HL-60/S4 treated with retinoic acid at 250 ng/mL for 4 days and 3 days (cell line): ENCODE measurements around the gene ABHD16B.
"Not testable (repeated sequence)": the region's sequence is repeated elsewhere in the genome, so short reads cannot be mapped to it uniquely, and the experiment has no call there.

Source experiments
- in situ Hi-C: fragments of 300-500 bp; cut with MboI; formaldehyde crosslinking; loops from 2 replicates; pipeline ENCODE4 v1.7.0; 2022; ENCODE audit warnings: low sequenced_read_pairs

ABHD16B gene

GRCh38 chr20:63833776-63834490, 27.4 kb upstream of the ABHD16B start:
- in situ Hi-C loops: no loop called here

GRCh38 chr20:63834491-63834880, 26.8 kb upstream of the ABHD16B start:
- in situ Hi-C loops: no loop called here

- in situ Hi-C loops: no loop called here
Observed at GRCh38 chr20:63835021-63835858, 26.1 kb upstream of the ABHD16B start.

- in situ Hi-C loops: no loop called here
Observed at GRCh38 chr20:63836458-63837344, 24.6 kb upstream of the ABHD16B start.

GRCh38 chr20:63837479-63837878, 23.8 kb upstream of the ABHD16B start:
- in situ Hi-C loops: no loop called here

GRCh38 chr20:63839620-63840019, 21.7 kb upstream of the ABHD16B start:
- in situ Hi-C loops: no loop called here

GRCh38 chr20:63840405-63840828, 20.9 kb upstream of the ABHD16B start:
- in situ Hi-C loops: no loop called here

GRCh38 chr20:63842258-63842657, 19.0 kb upstream of the ABHD16B start:
- in situ Hi-C loops: no loop called here

- in situ Hi-C loops: no loop called here
Observed at GRCh38 chr20:63843222-63843621, 18.1 kb upstream of the ABHD16B start.

GRCh38 chr20:63843778-63844177, 17.5 kb upstream of the ABHD16B start:
- in situ Hi-C loops: no loop called here

GRCh38 chr20:63844511-63844991, 16.7 kb upstream of the ABHD16B start:
- in situ Hi-C loops: no loop called here

GRCh38 chr20:63846128-63846771, 15.0 kb upstream of the ABHD16B start:
- in situ Hi-C loops: no loop called here

- in situ Hi-C loops: no loop called here
Observed at GRCh38 chr20:63846888-63847236, 14.4 kb upstream of the ABHD16B start.

- in situ Hi-C loops: no loop called here
Observed at GRCh38 chr20:63847237-63848002, 13.9 kb upstream of the ABHD16B start.

- in situ Hi-C loops: no loop called here
Observed at GRCh38 chr20:63848003-63848911, 13.0 kb upstream of the ABHD16B start.

- in situ Hi-C loops: no loop called here
Observed at GRCh38 chr20:63850689-63851547, 10.4 kb upstream of the ABHD16B start.

GRCh38 chr20:63851548-63851943, 9.8 kb upstream of the ABHD16B start:
- in situ Hi-C loops: not testable (repeated sequence)

- in situ Hi-C loops: not testable (repeated sequence)
Observed at GRCh38 chr20:63853733-63854068, 7.6 kb upstream of the ABHD16B start.
